BE2C (cell line): ENCODE data around the gene MLLT10. TPM values are rescaled to one million over a fixed set of nuclear protein-coding genes. Genes with fewer than 3 reads are reported as not detected.

ENCODE experiments used
- DNase-seq: peaks from one replicate; pipeline ENCODE4 v3.0.0-alpha.2; 2020
- H3K27me3 ChIP-seq: fragments of 250-450 bp; sonication (Bioruptor Pico); 2 replicates; pipeline ENCODE4 v1.5.1; 2020; ENCODE audit warnings: mild to moderate bottlenecking
- H3K36me3 ChIP-seq: fragments of 250-450 bp; sonication (Bioruptor Pico); 2 replicates; pipeline ENCODE4 v1.5.1; 2020; ENCODE audit warnings: mild to moderate bottlenecking
- H3K4me1 ChIP-seq: fragments of 250-450 bp; sonication (Bioruptor Pico); 2 replicates; pipeline ENCODE4 v1.5.1; 2020
- H3K4me3 ChIP-seq: 2 replicates; pipeline ENCODE4 v1.5.1; 2011; ENCODE audit warnings: low read depth, low read length
- H3K9me3 ChIP-seq: fragments of 250-450 bp; sonication (Bioruptor Pico); 2 replicates; pipeline ENCODE4 v1.5.1; 2020
- polyA plus RNA-seq: library from polyadenylated mRNA; unstranded; fragments of >200 nt; gene quantifications from one replicate; pipeline ENCODE4 v1.2.1, GENCODE V29; 2012; ENCODE audit warnings: low read depth, missing spikeins; ENCODE audit not compliant: insufficient read length, insufficient read depth
- TF ChIP-seq, protein P1 (sequence below): IDR thresholded peaks from 2 replicates; pipeline ENCODE4 v1.5.1; 2012; ENCODE audit warnings: mild to moderate bottlenecking, low read depth, low read length

The MLLT10 gene
- 35.2 TPM for polyA plus RNA-seq

DNA sequence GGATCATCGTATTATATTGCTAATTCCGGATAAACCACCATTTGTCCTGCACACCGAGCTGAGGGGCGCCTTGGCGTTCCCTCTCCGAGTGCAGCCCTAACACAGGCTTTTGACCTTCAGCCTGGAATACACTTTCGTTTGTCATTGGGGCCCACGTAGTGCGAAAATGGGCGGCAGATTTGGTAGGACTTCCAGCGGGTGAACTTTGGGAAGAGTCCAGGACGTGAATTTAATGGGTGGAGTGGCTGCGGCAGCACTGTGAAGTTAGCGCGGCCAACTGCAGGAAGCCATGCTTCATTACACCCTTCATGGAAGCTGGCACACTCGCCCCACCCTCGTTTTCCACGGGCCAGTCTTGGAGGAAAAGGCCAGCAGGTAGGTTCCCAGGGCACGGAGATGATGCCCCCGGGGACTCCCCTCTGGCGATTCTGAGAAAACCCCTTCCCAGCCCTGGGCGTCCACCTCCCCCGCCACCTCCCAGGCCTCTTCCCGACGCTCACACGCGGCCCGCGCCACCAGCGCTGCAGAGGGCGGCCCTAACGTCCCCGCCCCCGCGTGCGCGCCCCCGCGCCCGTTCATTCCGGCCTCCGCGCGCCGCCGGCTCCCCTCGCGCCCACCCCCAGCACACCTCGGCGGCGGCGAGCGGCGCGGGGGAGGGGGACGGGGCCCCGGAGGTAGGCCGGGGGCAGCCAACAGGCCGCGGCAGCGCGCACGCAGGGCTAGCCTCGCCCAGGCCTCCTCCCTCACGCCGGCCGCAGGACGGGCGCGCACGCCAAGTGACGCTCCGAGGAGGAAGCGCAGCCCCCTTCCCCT is at the start of gene MLLT10:
MLLT10 (plus strand) TSS at position 766 of the 813 bp plus-strand sequence. CDS start 413 bp downstream, outside the sequence.
- peak within 1 kb of the TSS; percentile 79 for H3K4me3 ChIP-seq
- no peaks in the 10 kb centered on the region for H3K9me3 ChIP-seq
- no peaks in the 10 kb centered on the region for H3K27me3 ChIP-seq
- peaks cover 14% of the 10 kb centered on the region for H3K36me3 ChIP-seq
- peak; percentile 97 for DNase-seq
- H3K4me1 ChIP-seq = no peaks in the 10 kb centered on the region
- TF ChIP-seq, protein P1, sequence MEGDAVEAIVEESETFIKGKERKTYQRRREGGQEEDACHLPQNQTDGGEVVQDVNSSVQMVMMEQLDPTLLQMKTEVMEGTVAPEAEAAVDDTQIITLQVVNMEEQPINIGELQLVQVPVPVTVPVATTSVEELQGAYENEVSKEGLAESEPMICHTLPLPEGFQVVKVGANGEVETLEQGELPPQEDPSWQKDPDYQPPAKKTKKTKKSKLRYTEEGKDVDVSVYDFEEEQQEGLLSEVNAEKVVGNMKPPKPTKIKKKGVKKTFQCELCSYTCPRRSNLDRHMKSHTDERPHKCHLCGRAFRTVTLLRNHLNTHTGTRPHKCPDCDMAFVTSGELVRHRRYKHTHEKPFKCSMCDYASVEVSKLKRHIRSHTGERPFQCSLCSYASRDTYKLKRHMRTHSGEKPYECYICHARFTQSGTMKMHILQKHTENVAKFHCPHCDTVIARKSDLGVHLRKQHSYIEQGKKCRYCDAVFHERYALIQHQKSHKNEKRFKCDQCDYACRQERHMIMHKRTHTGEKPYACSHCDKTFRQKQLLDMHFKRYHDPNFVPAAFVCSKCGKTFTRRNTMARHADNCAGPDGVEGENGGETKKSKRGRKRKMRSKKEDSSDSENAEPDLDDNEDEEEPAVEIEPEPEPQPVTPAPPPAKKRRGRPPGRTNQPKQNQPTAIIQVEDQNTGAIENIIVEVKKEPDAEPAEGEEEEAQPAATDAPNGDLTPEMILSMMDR = no peak

DNA sequence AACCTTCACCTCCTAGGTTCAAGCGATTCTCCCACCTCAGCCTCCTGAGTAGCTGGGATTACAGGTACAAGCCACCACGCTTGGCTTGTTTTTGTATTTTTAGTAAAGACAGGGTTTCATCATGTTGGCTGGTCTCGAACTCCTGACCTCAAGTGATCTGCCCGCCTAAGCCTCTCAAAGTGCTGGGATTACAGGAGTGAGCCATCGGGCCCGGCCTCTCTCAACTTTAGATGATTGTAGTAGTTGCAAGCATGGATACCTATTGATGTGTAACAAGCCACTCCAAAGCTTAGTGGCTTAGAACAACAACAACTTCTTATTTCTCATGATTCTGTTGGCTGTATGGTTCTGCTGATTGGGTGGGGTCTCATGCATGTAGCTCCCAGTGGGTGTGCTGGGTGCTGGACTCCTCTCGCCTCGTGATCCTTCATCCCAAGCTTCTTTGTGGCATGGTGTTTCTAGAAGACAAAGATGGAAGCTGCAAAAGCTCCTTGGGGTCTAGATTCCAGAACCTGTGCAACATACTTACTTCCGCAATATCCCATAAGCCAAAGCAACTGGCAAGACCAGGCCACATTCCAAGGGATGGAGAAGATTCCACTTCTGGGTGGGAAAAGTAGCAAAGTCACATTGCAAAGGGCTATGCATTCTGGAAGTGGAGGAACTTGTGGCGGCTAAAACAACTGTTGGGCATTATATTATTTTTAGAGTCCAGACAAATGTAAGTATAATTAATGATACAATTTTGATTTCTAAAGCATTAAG is 46.4 kb upstream of the MLLT10 start:
- Histone ChIP-seq H3K27me3 (no peaks in the 10 kb centered on the region), H3K9me3 (no peaks in the 10 kb centered on the region), H3K4me3 (no peak overlapping the region), H3K36me3 (no peaks in the 10 kb centered on the region), H3K4me1 (no peaks in the 10 kb centered on the region)
- DNase-seq = no peak
- TF ChIP-seq, protein P1 = no peak

DNA sequence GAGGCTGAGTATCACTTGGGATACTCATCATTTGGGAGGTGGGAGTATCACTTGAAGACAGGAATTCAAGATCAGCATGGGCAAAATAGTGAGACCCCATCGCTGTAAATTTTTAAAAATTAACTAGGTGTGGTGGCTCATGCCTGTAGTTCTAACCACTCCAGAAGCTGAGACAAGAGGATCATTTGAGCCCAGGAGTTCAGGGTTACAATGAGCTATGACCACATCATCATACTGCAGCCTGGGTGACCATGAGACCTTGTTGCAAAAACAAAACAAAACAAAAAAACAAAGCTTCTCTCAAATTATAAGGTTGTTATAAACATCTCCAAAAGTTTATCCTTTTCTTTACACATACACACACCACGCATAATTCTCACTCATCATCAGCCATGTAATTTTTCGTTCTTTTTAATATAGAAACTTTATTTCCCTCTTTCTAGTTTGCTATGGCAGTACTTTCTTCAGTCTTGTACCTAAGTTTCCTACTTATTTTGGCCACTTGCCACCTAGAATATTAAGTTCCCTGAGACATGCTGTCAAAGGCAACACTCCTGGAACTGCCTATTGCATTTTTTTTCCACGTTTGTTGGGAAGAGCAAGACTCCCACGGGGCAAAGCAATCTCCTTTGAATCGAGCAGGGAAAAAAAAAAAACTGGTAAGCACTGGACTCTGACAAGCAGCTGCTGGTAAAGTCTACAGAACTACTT is 45.6 kb upstream of the MLLT10 start:
- Histone ChIP-seq H3K36me3 (no peaks in the 10 kb centered on the region), H3K4me1 (no peaks in the 10 kb centered on the region), H3K27me3 (no peaks in the 10 kb centered on the region), H3K4me3 (no peak overlapping the region), H3K9me3 (no peaks in the 10 kb centered on the region)
- TF ChIP-seq, protein P1 = no peak
- no peak for DNase-seq

DNA sequence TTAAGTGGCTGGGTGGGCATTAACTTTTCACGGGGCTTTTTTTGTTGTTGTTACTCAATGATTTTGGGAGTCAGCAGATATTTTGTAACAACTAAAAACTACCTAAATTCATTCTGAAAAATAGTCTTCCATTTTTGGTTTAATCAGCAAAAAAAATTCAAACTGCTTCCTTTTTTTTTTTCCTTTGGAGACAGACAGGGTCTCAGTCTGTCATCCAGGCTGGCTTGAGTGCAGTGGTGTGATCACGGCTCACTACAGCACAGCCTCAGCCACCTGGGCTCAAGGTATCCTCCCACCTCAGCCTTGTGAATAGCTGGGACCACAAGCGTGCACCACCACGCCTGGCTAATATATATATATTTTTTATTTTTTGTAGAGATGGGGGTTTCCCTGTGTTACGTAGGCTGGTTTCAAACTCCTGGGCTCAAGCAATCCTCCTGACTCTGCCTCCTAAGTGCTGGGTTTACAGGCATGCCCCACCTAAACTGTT is 45.0 kb upstream of the MLLT10 start:
- no peak for DNase-seq
- TF ChIP-seq, protein P1 = no peak
- H3K4me1 ChIP-seq = no peaks in the 10 kb centered on the region
- no peaks in the 10 kb centered on the region for H3K27me3 ChIP-seq
- no peaks in the 10 kb centered on the region for H3K36me3 ChIP-seq
- H3K4me3 ChIP-seq = no peak overlapping the region
- H3K9me3 ChIP-seq = no peaks in the 10 kb centered on the region

DNA sequence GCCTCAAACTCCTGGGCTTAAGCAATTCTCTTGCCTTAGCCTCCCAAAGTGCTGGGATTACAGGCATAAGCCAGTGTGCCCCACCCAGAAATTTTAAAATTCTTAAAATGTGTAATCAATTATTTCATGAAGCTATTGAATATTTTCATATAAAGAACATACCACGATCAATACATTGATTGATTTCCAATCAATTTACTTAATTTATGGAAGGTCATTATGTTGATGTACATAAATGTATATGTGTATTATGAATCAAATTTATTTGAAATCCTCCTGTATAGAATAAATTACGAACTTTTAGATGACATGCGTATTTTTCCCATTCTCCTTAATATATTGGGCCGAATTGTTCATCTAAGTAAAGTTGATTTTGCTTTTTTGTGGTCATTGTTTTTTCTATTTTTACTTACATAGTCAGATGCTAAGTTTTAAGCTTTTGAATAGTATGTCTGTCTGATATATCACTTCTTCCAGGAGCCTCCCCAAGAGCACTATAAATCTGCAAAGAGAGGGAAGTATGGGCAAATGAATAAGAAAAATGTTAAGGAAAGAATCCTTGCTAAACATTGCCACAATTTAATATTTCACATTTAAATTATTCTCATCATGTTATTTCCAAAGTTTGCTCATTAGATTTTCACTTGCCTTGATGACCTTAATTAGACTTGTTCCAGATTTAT is 43.9 kb upstream of the MLLT10 start:
- no peak for DNase-seq
- Histone ChIP-seq H3K4me3 (no peak overlapping the region), H3K4me1 (no peaks in the 10 kb centered on the region), H3K36me3 (no peaks in the 10 kb centered on the region), H3K9me3 (no peaks in the 10 kb centered on the region), H3K27me3 (no peaks in the 10 kb centered on the region)
- TF ChIP-seq, protein P1 = no peak
